Keratinocyte (primary cell): ENCODE results near the gene ZBED4. TPM values are rescaled to one million over a fixed set of nuclear protein-coding genes. Genes with fewer than 3 reads are reported as not detected.

Experiments
- DNase-seq: peaks from one replicate; pipeline ENCODE4 v3.0.0-alpha.2; 2011; ENCODE audit warnings: low read depth, missing footprints, low spot score
- FAIRE-seq: peaks from 2 replicates; lab custom pipeline; 2011; peaks lifted over from hg19 to GRCh38; lab: Jason Lieb, UNC
- H2AFZ ChIP-seq: 2 replicates; pipeline ENCODE4 v1.6.0; 2012; ENCODE audit warnings: low read length, control low read depth, inconsistent platforms; ENCODE audit not compliant: control insufficient read depth
- H3K27ac ChIP-seq: 2 replicates; pipeline ENCODE4 v1.5.1; 2011; ENCODE audit warnings: low read length; ENCODE audit not compliant: control insufficient read depth, insufficient read depth
- H3K27me3 ChIP-seq: 3 replicates; pipeline ENCODE4 v1.6.0; 2011; ENCODE audit warnings: low read length; ENCODE audit not compliant: control insufficient read depth, insufficient read depth; ENCODE audit errors: extremely low read depth
- H3K36me3 ChIP-seq, 2 experiments: 2 replicates in 1 of 2; 3 replicates in 1 of 2; pipeline ENCODE4 v1.5.1; 2011; ENCODE audit warnings: low read length in 2 of 2, mild to moderate bottlenecking in 1 of 2; ENCODE audit not compliant: control insufficient read depth in 2 of 2, insufficient read depth in 2 of 2; ENCODE audit errors: extremely low read depth in 1 of 2
- H3K4me1 ChIP-seq: 3 replicates; pipeline ENCODE4 v1.5.1; 2011; ENCODE audit warnings: low read length; ENCODE audit not compliant: control insufficient read depth, insufficient read depth; ENCODE audit errors: extremely low read depth
- H3K4me2 ChIP-seq: 3 replicates; pipeline ENCODE4 v1.6.0; 2011; ENCODE audit warnings: low read depth, low read length; ENCODE audit not compliant: control insufficient read depth, insufficient read depth; ENCODE audit errors: extremely low read depth
- H3K4me3 ChIP-seq, 3 experiments: fragments of 200-600 bp in 1 of 3; sonication (generic) in 1 of 3; 2 replicates in 2 of 3; 3 replicates in 1 of 3; pipeline ENCODE4 v1.5.1; 2011 to 2016; ENCODE audit warnings: low read length in 3 of 3, mild to moderate bottlenecking in 3 of 3, control low read depth in 2 of 3, inconsistent platforms in 1 of 3, low read depth in 1 of 3, mixed read lengths in 1 of 3, mixed run types in 1 of 3, moderate library complexity in 1 of 3; ENCODE audit not compliant: control insufficient read depth in 2 of 3, insufficient read depth in 2 of 3; ENCODE audit errors: extremely low read depth in 1 of 3
- H3K79me2 ChIP-seq: 2 replicates; pipeline ENCODE4 v1.6.0; 2012; ENCODE audit warnings: low read length; ENCODE audit not compliant: control insufficient read depth, insufficient read depth
- H3K9ac ChIP-seq: 3 replicates; pipeline ENCODE4 v1.6.0; 2011; ENCODE audit warnings: low read length; ENCODE audit not compliant: control insufficient read depth, insufficient read depth; ENCODE audit errors: extremely low read depth
- H3K9me1 ChIP-seq: 3 replicates; pipeline ENCODE4 v1.6.0; 2011; ENCODE audit warnings: low read length; ENCODE audit not compliant: control insufficient read depth, insufficient read depth; ENCODE audit errors: extremely low read depth
- H3K9me3 ChIP-seq: 2 replicates; pipeline ENCODE4 v1.5.1; 2012; ENCODE audit warnings: low read depth, low read length; ENCODE audit not compliant: control insufficient read depth
- H4K20me1 ChIP-seq: 3 replicates; pipeline ENCODE4 v1.6.0; 2011; ENCODE audit warnings: low read length; ENCODE audit not compliant: control insufficient read depth, insufficient read depth; ENCODE audit errors: extremely low read depth
- CTCF ChIP-seq, 3 experiments: IDR thresholded peaks in 1 of 3; conservative IDR thresholded peaks in 1 of 3; optimal IDR thresholded peaks in 1 of 3; 2 replicates in 2 of 3; 3 replicates in 1 of 3; pipeline versions ENCODE3 to v1.5.1; 2011; ENCODE audit warnings: low read length in 3 of 3, mild to moderate bottlenecking in 3 of 3, moderate library complexity in 2 of 3, control low read depth in 1 of 3, inconsistent platforms in 1 of 3; ENCODE audit not compliant: insufficient read depth in 2 of 3; ENCODE audit errors: extremely low read depth in 1 of 3
- EZH2 ChIP-seq: IDR thresholded peaks from one replicate; pipeline ENCODE4 v1.6.1; 2012; ENCODE audit warnings: inconsistent platforms, mild to moderate bottlenecking, low read length, moderate library complexity
- dilution Hi-C: fragments of 300-500 bp; cut with MboI; formaldehyde crosslinking; loops from one replicate; pipeline ENCODE4 v1.7.0; 2020; ENCODE audit warnings: low sequenced_read_pairs; ENCODE audit not compliant: extremely low pct_ligation_motif_present
- polyA plus RNA-seq, 5 experiments: library from polyadenylated mRNA; depleted of rRNA in 3 of 5; stranded (reverse) in 3 of 5; stranded (forward) in 1 of 5; unstranded in 1 of 5; fragments of >200 nt; gene quantifications; 1 replicate in 1 of 5; 2 replicates in 3 of 5; 3 replicates in 1 of 5; pipeline versions ENCODE4 v1.2.1 to v1.2.3, GENCODE V29; 2011 to 2012; ENCODE audit warnings: missing spikeins in 2 of 5, low read depth in 1 of 5, low replicate concordance in 1 of 5

ZBED4 gene
- polyA plus RNA-seq, 1 donor (not counting 4 experiments of a cell fraction or from before 2014, with no cell fraction given), result 7.1 TPM

GRCh38 chr22:49904040-49904369 lies 50.4 kb downstream of the ZBED4 start:
- Histone ChIP-seq H3K4me3 (no peak overlapping the region), H3K4me2 (no peak overlapping the region), H3K9me1 (no peaks in the 10 kb centered on the region), H3K79me2 (peaks cover 3% of the 10 kb centered on the region), H3K4me1 (no peaks in the 10 kb centered on the region), H3K27ac (no peak overlapping the region), H2AFZ (no peak overlapping the region), H3K9ac (no peak overlapping the region), H4K20me1 (no peaks in the 10 kb centered on the region), H3K9me3 (peaks cover 3% of the 10 kb centered on the region), H3K36me3 (peaks cover 6 to 17% of the 10 kb centered on the region in 2 experiments), H3K27me3 (no peaks in the 10 kb centered on the region)
- dilution Hi-C loops, result no loop called here
- DNase-seq, result no peak
- no peak for TF ChIP-seq CTCF (optimal IDR thresholded peaks at IDR 0.05 in 1 of 3, IDR thresholded peaks at IDR 0.05 in 1 of 3, conservative IDR thresholded peaks at IDR 0.05 in 1 of 3; ENCODE audit: extremely low read depth in 1 of 3, insufficient read depth in 2 of 3, low read length in 3 of 3)
- TF ChIP-seq EZH2, result no peak
- no peak for FAIRE-seq

DNA sequence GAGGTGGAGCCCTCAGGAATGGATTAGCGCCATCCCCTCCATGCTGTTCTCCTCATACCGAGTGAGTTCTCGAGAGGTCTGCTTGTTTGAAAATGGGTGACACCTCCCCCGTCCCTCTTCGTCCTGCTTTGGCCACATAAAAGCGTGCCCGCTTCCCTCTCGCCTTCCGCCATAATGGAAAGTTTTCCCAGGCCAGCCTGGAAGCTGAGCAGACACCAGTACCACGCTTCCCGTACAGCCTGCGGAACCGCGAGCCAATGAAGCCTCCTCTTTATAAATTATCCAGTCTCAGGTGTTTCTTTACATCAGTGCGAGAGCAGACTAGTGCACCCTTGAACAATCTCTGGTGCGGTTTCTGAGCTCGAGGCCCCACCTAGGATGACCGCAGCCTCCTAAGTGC lies 51.8 kb downstream of the ZBED4 start:
- Histone ChIP-seq H3K9me1 (no peaks in the 10 kb centered on the region), H3K79me2 (peaks cover 3% of the 10 kb centered on the region), H3K9me3 (peaks cover 3% of the 10 kb centered on the region), H3K27me3 (no peaks in the 10 kb centered on the region), H3K27ac (no peak overlapping the region), H3K36me3 (peaks cover 5 to 15% of the 10 kb centered on the region in 2 experiments), H3K9ac (no peak overlapping the region), H2AFZ (no peak overlapping the region), H4K20me1 (no peaks in the 10 kb centered on the region), H3K4me2 (no peak overlapping the region), H3K4me3 (no peak overlapping the region), H3K4me1 (no peaks in the 10 kb centered on the region)
- TF ChIP-seq EZH2, result no peak
- TF ChIP-seq CTCF (optimal IDR thresholded peaks at IDR 0.05 in 1 of 3, IDR thresholded peaks at IDR 0.05 in 1 of 3, conservative IDR thresholded peaks at IDR 0.05 in 1 of 3; ENCODE audit: extremely low read depth in 1 of 3, insufficient read depth in 2 of 3, low read length in 3 of 3), result no peak
- DNase-seq, result no peak
- dilution Hi-C loops, result no loop called here
- no peak for FAIRE-seq
